Activated naive CD8-positive, alpha-beta T cell treated with anti-CD3 and anti-CD28 coated beads, Interleukin-2, amount 50 U/mL, for 24 hours (primary cell): ENCODE measurements around the gene MRPL9.
"Not testable (repeated sequence)": the region's sequence is repeated elsewhere in the genome, so short reads cannot be mapped to it uniquely, and the experiment has no call there.

Experiments used
- ATAC-seq: fragments of 150-1000 bp; cut with Tn5 transposase; one replicate; pipeline ENCODE4 v1.10.0; 2021
- DNase-seq: peaks from one replicate; pipeline ENCODE4 v3.0.0; 2021
- H3K27ac Mint-ChIP-seq: one replicate; pipeline ENCODE4 v1.8.0; 2021; ENCODE audit warnings: mild to moderate bottlenecking, mixed read lengths
- H3K27me3 Mint-ChIP-seq: one replicate; pipeline ENCODE4 v1.8.0; 2021; ENCODE audit warnings: mixed read lengths
- H3K36me3 Mint-ChIP-seq: one replicate; pipeline ENCODE4 v1.8.0; 2021; ENCODE audit warnings: low read depth, mixed read lengths
- H3K4me1 Mint-ChIP-seq: one replicate; pipeline ENCODE4 v1.8.0; 2021; ENCODE audit warnings: mixed read lengths
- H3K4me3 Mint-ChIP-seq: one replicate; pipeline ENCODE4 v1.8.0; 2021; ENCODE audit warnings: mild to moderate bottlenecking, moderate library complexity, mixed read lengths
- H3K9me3 Mint-ChIP-seq: one replicate; pipeline ENCODE4 v1.8.0; 2021; ENCODE audit warnings: mixed read lengths

MRPL9 gene

DNA sequence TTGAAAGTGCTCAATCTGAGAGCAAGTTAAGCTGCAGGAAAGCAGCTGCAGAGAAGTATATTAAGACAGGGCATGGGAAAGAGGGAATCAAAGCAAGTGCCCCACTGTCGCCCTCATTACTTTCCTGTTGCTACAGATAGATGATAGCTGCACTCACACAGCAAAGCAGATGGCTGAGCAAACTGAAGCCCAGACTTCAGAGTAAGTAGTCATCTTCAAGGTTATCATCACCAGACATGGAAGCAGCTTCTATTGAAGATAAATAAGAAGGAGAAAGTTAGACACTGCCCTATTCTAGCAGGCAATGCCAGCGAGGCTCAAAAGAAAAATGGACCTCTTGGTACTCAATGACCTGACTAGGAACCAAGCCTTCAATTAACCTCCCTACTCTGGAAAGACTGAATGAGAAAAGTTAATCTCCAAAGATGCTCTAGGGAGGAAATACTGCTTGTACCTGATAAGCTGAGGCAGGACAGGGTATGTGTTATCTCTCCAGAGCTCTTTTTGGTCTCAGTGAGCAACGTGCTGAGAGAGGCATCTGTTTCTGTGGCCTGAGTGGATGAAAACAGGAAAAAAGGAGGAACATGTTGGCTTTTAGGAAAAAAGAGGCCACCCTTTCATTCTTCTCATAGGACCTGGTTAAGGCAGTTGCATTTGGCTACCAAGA lies 11.1 kb upstream of the MRPL9 start:
- Mint-ChIP-seq H3K9me3 (no peaks in the 10 kb centered on the region), H3K27ac (no peak overlapping the region), H3K36me3 (no peaks in the 10 kb centered on the region), H3K4me3 (no peak overlapping the region), H3K4me1 (no peaks in the 10 kb centered on the region), H3K27me3 (no peaks in the 10 kb centered on the region)
- no peak for ATAC-seq
- DNase-seq: no peak

DNA sequence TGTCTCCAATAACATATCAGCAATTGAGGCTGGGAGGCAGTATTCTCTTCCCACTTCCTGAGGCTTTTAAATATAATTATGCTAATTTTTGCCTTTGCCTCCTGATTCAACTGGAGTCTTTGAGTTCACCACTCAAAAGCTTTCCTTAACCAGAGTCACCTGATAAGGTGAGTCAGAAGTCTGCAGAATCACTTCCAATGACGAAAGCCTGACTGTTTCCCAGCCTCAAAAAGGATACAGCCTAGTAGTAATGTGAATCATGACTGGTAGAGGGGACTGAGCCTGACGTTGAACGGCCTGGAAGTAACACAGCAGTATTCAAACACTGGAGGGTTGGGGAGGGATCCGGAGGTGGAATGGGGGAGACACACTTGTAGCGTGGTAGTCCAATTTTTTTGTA lies 10.4 kb upstream of the MRPL9 start:
- Mint-ChIP-seq H3K4me3 (no peak overlapping the region), H3K27me3 (no peaks in the 10 kb centered on the region), H3K4me1 (no peaks in the 10 kb centered on the region), H3K36me3 (no peaks in the 10 kb centered on the region), H3K27ac (no peak overlapping the region), H3K9me3 (no peaks in the 10 kb centered on the region)
- ATAC-seq: no peak
- DNase-seq: no peak

DNA sequence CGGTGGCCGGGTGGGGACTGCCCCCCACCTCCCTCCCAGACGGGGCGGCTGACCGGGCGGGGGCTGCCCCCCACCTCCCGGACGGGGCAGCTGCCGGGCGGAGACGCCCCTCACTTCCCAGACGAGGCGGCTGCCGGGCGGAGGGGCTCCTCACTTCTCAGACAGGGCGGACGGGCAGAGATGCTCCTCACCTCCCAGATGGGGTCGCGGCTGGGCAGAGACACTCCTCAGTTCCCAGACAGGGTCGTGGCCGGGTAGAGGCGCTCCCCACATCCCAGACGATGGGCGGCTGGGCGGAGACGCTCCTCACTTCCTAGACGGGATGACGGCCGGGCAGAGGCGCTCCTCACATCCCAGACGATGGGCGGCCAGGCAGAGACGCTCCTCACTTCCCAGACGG lies 6.0 kb upstream of the MRPL9 start:
- H3K9me3 Mint-ChIP-seq, H3K4me1 Mint-ChIP-seq, H3K4me3 Mint-ChIP-seq, DNase-seq, H3K27me3 Mint-ChIP-seq, ATAC-seq, H3K27ac Mint-ChIP-seq, H3K36me3 Mint-ChIP-seq: not testable (repeated sequence)

DNA sequence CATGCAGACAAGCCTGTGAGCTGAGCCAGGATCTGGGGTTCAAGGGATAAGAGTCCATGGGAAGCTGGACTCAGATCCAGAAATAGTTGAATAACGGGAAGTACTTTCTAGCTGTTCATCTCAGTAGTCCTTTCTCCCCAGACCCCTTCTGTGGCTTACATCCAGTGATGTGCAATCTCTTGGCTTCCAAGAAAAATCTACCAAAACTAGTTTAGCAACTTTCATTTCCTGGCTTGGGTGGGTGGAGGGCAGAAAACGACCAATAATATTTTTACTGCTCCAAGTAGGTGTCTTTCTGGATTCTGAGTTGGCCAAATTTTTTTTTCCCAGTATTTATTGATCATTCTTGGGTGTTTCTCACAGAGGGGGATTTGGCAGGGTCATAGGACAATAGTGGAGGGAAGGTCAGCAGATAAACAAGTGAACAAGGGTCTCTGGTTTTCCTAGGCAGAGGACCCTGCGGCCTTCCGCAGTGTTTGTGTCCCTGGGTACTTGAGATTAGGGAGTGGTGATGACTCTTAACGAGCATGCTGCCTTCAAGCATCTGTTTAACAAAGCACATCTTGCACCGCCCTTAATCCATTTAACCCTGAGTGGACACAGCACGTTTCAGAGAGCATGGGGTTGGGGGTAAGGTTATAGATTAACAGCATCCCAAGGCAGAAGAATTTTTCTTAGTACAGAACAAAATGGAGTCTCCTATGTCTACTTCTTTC lies 5.2 kb upstream of the MRPL9 start:
- ATAC-seq, DNase-seq, H3K27ac Mint-ChIP-seq, H3K4me1 Mint-ChIP-seq, H3K4me3 Mint-ChIP-seq, H3K36me3 Mint-ChIP-seq, H3K9me3 Mint-ChIP-seq, H3K27me3 Mint-ChIP-seq: not testable (repeated sequence)

DNA sequence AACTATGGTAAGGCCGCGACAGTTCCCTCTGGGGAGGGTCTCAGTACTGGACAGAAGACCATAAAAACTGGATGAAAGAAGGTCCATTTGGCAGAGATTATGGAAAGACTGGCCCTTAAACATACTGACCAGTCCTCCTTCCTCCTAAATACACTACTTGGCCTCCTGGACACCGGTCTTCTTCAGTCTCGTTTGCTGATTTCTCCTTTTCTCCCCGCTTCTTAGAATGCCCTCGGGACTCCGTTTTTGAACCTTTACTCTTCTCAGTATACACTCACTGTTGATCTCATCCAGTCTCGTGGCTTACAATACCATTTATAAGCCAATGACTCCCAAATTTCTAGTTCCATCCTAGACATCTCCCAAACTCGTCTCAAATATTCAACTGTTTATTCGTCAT lies 694 bp upstream of the MRPL9 start:
- H3K4me3 Mint-ChIP-seq: peak overlapping the region; percentile 93
- H3K9me3 Mint-ChIP-seq: no peaks in the 10 kb centered on the region
- H3K27ac Mint-ChIP-seq: peak overlapping the region; percentile 97
- H3K27me3 Mint-ChIP-seq: no peaks in the 10 kb centered on the region
- peaks cover 17% of the 10 kb centered on the region for H3K36me3 Mint-ChIP-seq
- H3K4me1 Mint-ChIP-seq: peaks cover 22% of the 10 kb centered on the region
- DNase-seq (no peak), ATAC-seq (no peak)

DNA sequence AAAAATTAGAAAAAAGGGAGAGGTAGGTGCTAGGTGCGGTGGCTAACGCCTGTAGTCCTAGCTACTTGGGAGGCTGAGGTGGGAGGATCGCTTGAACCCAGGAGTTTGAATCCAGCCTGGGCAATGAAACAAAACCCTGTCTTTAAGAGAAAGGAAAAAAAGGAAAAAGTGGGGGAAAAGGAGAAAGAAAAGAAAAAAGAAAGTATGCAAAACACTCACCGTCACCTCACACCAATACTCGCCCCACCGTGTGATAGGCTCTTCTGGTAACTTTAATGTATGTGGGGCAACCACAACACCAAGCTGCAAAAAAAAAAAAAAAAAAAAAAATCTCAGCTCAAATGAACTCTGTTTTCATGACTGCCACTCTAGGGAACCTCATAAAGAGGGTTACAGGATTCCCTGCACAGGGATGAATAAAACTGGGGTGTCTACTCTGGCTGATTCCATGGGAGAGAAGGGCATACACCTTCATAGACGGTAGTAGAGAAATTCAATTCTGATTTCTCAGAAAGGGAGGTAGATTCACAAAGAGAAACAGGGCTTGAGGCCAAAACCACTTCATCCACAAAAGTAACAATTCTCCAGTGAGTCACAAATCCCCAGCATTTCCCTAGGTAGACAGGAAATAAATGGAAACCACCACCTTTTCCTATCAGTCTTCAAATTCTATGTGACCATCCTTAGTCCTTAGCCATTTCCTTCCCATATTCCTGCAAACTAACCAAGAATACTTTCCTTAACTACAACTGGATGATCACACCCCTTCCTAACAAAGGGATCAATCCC lies 2.5 kb downstream of the MRPL9 start:
- Mint-ChIP-seq H3K9me3 (no peaks in the 10 kb centered on the region), H3K27ac (peak overlapping the region; percentile 52), H3K36me3 (peaks cover 25% of the 10 kb centered on the region), H3K4me3 (no peak overlapping the region), H3K27me3 (no peaks in the 10 kb centered on the region), H3K4me1 (peaks cover 29% of the 10 kb centered on the region)
- DNase-seq (no peak), ATAC-seq (no peak)

DNA sequence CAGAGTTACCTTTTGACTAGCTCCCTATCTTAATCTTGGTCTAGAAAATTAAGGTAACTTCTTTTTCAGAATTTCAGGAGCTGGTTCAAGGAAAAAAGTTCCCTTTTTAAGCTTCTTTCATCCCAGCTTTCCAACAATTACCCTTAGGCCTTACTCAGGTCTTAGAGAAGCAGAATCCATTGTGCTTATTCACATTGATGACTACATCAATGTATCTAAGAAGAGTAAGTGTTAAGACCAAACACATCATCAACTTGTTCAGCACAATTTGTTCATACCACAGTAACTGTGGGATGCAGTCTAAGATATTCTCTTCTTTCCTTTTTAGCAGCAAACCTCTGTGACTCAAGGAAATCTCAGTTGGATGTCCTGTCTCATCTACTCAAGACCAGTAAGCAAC lies 4.1 kb downstream of the MRPL9 start:
- DNase-seq (no peak), ATAC-seq (no peak)
- H3K36me3 Mint-ChIP-seq: peaks cover 25% of the 10 kb centered on the region
- no peak overlapping the region for H3K27ac Mint-ChIP-seq
- no peak overlapping the region for H3K4me3 Mint-ChIP-seq
- no peaks in the 10 kb centered on the region for H3K9me3 Mint-ChIP-seq
- H3K27me3 Mint-ChIP-seq: no peaks in the 10 kb centered on the region
- peaks cover 26% of the 10 kb centered on the region for H3K4me1 Mint-ChIP-seq

DNA sequence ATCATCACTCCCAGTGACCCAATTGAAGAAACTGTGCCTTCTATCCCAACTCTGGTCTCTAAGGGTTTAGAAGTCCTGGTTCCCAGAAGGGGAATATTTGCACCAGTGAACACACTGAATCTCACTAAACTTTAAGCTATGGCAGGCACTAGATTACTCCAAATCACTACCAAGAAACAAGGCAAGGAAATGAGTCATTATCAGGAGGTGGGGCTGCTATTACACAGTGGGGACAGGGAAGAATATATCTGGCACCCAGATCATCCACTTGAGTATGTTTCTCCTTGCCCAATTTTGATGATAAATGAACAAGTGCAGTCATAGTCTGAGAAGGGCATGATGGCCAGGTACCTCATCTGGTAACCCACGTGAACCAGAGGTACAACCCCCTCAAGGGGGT lies 7.0 kb downstream of the MRPL9 start:
- DNase-seq: no peak
- Mint-ChIP-seq H3K9me3 (no peaks in the 10 kb centered on the region), H3K4me1 (peaks cover 12% of the 10 kb centered on the region), H3K4me3 (no peak overlapping the region), H3K27ac (peak overlapping the region; percentile 8), H3K36me3 (peaks cover 25% of the 10 kb centered on the region), H3K27me3 (peaks cover 3% of the 10 kb centered on the region)
- ATAC-seq: peak; percentile 72

DNA sequence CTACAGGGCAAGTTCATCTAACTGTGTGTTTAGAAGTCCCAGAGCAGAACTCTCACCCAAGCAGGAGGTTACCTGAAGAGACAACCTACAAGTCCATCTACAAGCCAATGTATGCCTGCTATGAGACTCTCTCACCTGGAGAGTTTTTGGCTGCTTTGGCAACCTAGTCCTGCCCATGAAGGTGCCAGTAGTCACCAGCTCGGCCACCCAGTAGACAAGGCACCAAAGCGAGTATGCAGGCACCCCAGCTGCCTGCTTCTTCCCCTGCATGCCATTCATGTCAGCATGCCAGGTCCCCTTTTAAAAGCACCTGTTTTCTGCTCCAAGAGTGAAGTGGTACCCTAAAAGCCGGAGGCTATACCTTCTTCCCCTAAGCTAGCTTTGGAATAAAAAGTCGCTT lies 21.8 kb downstream of the MRPL9 start:
- Mint-ChIP-seq H3K4me3 (no peak overlapping the region), H3K27ac (no peak overlapping the region), H3K9me3 (peaks cover 11% of the 10 kb centered on the region), H3K36me3 (peaks cover 4% of the 10 kb centered on the region), H3K27me3 (peaks cover 8% of the 10 kb centered on the region), H3K4me1 (no peaks in the 10 kb centered on the region)
- ATAC-seq (no peak), DNase-seq (no peak)

DNA sequence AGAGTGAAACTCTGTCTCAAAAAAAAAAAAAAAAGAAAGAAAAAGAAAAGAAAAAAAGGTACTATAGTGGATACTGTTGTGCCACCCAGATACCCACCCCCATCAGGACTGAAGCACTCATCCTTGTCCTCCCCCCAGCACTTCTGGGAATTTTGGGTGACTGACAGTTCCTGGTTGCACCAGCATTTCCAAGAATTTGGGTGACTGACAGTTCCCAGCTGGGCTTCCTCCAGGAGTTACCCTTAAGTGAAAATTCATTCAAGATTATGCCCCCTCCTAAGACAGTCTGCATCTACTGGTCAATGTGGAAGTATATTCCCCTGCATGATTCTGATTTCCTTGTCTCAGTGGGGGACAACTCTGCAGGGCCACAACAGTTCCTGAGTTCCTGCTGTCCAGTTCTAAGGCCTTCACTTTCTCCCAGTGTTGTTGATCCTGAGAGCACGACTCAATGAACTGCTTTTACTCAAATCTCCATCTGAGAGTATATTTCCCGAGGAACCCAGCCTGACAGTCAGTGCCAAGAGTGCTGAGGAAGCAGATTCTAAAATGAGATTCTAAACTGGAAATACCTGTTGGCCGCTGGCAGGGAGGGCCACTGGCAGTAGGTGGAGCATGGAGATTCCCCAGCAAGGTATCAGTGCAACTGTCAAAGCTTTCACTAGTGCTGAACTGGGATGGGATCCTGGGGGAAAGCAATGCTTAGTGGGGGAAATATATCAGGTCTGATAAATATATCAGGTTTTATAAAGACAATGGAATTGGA lies 23.5 kb downstream of the MRPL9 start:
- no peak for ATAC-seq

DNA sequence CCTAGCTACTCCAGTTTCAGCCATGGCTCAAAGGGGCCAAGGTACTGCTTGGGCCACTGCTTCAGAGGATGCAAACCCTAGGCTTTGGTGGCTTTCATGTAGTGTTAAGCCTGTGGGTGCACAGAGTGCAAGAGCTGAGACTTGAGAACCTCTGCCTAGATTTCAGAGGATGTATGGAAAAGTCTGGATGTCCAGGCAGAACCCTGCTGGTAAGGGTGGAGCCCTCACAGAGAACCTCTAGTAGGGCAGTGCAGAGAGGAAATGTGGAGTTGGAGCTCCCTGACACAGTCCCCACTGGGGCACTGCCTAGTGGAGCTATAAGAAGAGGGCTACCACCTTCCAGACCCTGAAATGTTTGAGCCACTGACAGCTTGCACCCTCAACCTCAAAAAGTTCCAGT lies 25.8 kb downstream of the MRPL9 start:
- H3K27ac Mint-ChIP-seq: no peak overlapping the region
- ATAC-seq: no peak
- DNase-seq: no peak
- H3K4me1 Mint-ChIP-seq: no peaks in the 10 kb centered on the region
- H3K27me3 Mint-ChIP-seq: peaks cover 6% of the 10 kb centered on the region
- H3K4me3 Mint-ChIP-seq: no peak overlapping the region
- H3K36me3 Mint-ChIP-seq: peaks cover 4% of the 10 kb centered on the region
- H3K9me3 Mint-ChIP-seq: peaks cover 11% of the 10 kb centered on the region

More for the DNA sequence above, 23.5 kb downstream of the MRPL9 start:
- peaks cover 4% of the 10 kb centered on the region for H3K36me3 Mint-ChIP-seq
- H3K27ac Mint-ChIP-seq: no peak overlapping the region
- DNase-seq: no peak
- no peaks in the 10 kb centered on the region for H3K4me1 Mint-ChIP-seq
- no peak overlapping the region for H3K4me3 Mint-ChIP-seq
- H3K27me3 Mint-ChIP-seq: peaks cover 4% of the 10 kb centered on the region
- peaks cover 11% of the 10 kb centered on the region for H3K9me3 Mint-ChIP-seq

DNA sequence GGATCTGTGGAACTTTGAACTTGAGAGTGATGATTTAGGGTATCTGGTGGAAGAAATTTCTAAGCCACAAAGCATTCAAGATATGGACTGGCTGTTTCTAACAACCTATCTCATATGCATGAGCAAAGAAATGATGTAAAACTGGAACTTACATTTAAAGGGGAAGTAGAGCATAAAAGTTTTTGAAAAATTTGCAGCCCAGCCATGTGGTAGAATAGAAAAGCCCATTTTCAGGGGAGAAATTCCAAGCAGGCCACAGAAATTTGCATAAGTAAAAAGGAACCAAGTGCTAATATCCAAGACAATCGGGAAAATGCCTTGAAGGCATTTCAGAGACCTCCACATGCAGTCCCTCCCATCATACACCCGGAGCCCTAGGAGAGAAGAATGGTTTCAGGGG lies 26.3 kb downstream of the MRPL9 start:
- ATAC-seq: no peak
- H3K27me3 Mint-ChIP-seq: peaks cover 6% of the 10 kb centered on the region
- H3K4me3 Mint-ChIP-seq: no peak overlapping the region
- DNase-seq: no peak
- H3K27ac Mint-ChIP-seq: no peak overlapping the region
- H3K9me3 Mint-ChIP-seq: peaks cover 11% of the 10 kb centered on the region
- H3K4me1 Mint-ChIP-seq: no peaks in the 10 kb centered on the region
- peaks cover 4% of the 10 kb centered on the region for H3K36me3 Mint-ChIP-seq

DNA sequence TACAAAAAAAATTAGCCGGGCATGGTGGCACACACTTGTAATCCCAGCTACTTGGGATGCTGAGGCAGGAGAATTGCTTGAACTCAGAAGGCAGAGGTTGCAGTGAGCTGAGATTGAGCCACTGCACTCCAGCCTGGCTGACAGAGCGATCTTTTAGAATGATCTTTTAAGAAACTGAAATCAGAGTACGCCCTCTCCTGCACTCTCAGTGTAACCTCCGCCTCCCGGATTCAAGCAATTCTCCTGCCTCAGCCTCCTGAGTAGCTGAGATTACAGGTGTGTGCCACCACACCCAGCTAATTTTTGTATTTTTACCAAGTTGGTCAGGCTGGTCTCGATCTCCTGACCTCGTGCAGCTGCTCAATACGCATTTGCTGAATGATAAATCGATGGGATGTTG lies 29.3 kb downstream of the MRPL9 start:
- peaks cover 11% of the 10 kb centered on the region for H3K9me3 Mint-ChIP-seq
- not testable (repeated sequence) for H3K4me3 Mint-ChIP-seq, ATAC-seq, H3K27me3 Mint-ChIP-seq, DNase-seq, H3K27ac Mint-ChIP-seq, H3K36me3 Mint-ChIP-seq, H3K4me1 Mint-ChIP-seq

DNA sequence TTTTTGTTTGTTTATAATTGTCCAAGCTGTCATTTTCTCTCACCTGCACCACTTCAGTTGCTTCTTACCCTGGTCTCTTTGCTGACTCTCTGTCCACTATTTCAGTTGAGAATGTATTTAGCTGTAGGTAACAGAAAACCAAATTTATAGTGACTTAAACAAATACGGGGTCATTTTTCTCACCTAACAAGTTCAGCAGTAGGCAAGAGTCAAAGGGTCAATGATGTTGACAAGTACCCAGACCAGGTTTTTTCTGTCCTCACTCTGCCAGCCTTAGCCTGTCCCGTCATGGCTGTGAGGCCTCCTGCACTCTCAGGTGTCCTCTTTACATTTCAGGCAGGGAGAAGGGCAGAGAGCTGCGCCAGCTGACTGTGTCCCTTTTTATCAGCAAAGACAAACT lies 30.2 kb downstream of the MRPL9 start:
- no peak overlapping the region for H3K4me3 Mint-ChIP-seq
- ATAC-seq (no peak), DNase-seq (no peak)
- peaks cover 9% of the 10 kb centered on the region for H3K9me3 Mint-ChIP-seq
- peaks cover 15% of the 10 kb centered on the region for H3K27me3 Mint-ChIP-seq
- H3K4me1 Mint-ChIP-seq: no peaks in the 10 kb centered on the region
- H3K27ac Mint-ChIP-seq: no peak overlapping the region
- H3K36me3 Mint-ChIP-seq: peaks cover 2% of the 10 kb centered on the region
